ENCODE results near the gene HKDC1.
A peak's percentile ranks its signal among the peaks of the same experiment; 100 is the strongest.

HKDC1 gene

GRCh38 chr10:69217119-69217754 is 2.9 kb upstream of the HKDC1 start:
- no peak for DNase-seq

- DNase-seq = no peak
These were observed 1.3 kb upstream of the HKDC1 start for GRCh38 chr10:69218831-69219230.

GRCh38 chr10:69220507-69220906 is 375 bp downstream of the HKDC1 start:
- no peak for DNase-seq

- DNase-seq = peak; percentile 68
These were observed 2.3 kb downstream of the HKDC1 start for GRCh38 chr10:69222157-69223027.

GRCh38 chr10:69223028-69223342 is 2.9 kb downstream of the HKDC1 start:
- no peak for DNase-seq

- no peak for DNase-seq
These were observed 4.9 kb downstream of the HKDC1 start for GRCh38 chr10:69224862-69225657.

- DNase-seq = no peak
These were observed 5.5 kb downstream of the HKDC1 start for GRCh38 chr10:69225681-69226080.

GRCh38 chr10:69226919-69227450 is 6.9 kb downstream of the HKDC1 start:
- DNase-seq = no peak

- no peak for DNase-seq
These were observed 8.0 kb downstream of the HKDC1 start for GRCh38 chr10:69228151-69228550.

GRCh38 chr10:69229616-69229916 is 9.4 kb downstream of the HKDC1 start:
- DNase-seq = no peak

GRCh38 chr10:69230128-69230527 is 10.0 kb downstream of the HKDC1 start:
- DNase-seq = no peak

- no peak for DNase-seq
These were observed 12.1 kb downstream of the HKDC1 start for GRCh38 chr10:69232252-69232651.

GRCh38 chr10:69232736-69233480 is 12.8 kb downstream of the HKDC1 start:
- DNase-seq = peak; percentile 57

- DNase-seq = no peak
These were observed 14.3 kb downstream of the HKDC1 start for GRCh38 chr10:69234447-69234846.

- DNase-seq = peak; percentile 85
These were observed 17.5 kb downstream of the HKDC1 start for GRCh38 chr10:69237528-69238159.

GRCh38 chr10:69239136-69239535 is 19.0 kb downstream of the HKDC1 start:
- no peak for DNase-seq

- DNase-seq = no peak
These were observed 19.8 kb downstream of the HKDC1 start for GRCh38 chr10:69239816-69240434.

GRCh38 chr10:69240455-69240854 is 20.3 kb downstream of the HKDC1 start:
- DNase-seq = no peak

GRCh38 chr10:69241575-69241974 is 21.4 kb downstream of the HKDC1 start:
- DNase-seq = no peak

GRCh38 chr10:69242040-69242851 is 22.1 kb downstream of the HKDC1 start:
- DNase-seq = no peak

- DNase-seq = no peak
These were observed 22.7 kb downstream of the HKDC1 start for GRCh38 chr10:69242852-69243212.
